IMR-90 (cell line): ENCODE measurements around the gene SKA2. TPM values are rescaled to one million over a fixed set of nuclear protein-coding genes. Genes with fewer than 3 reads are reported as not detected.

ENCODE experiments used
- ATAC-seq: fragments of 200-7000 bp; cut with Tn5 transposase; 2 replicates; pipeline ENCODE4 v1.9.1; 2020; ENCODE audit warnings: low read depth, mild to moderate bottlenecking, moderate library complexity
- BruUV-seq: library from RNA; stranded (reverse); fragments of 400-500 nt; replicated peaks from 2 replicates; lab custom pipeline; 2021; lab: Mats Ljungman, UMichigan
- CTCF ChIA-PET: fragments of 300-600 bp; formaldehyde crosslinking; extraction: SDS; loops from one replicate; lab custom pipeline; 2021; ENCODE audit warnings: antibody characterized with exemption; lab: Yijun Ruan, JAX
- POLR2A ChIA-PET: fragments of 300-600 bp; sonication (Branson Sonifier 250); formaldehyde crosslinking; loops from one replicate; lab custom pipeline; 2022; ENCODE audit warnings: antibody characterized with exemption; ENCODE audit not compliant: unreplicated experiment; lab: Charles Lee
- DNase-seq: peaks from one replicate; pipeline ENCODE4 v3.0.0; 2013
- H2AFZ ChIP-seq: replicated peaks from 2 replicates; pipeline ENCODE3; 2013; ENCODE audit warnings: low read length, mild to moderate bottlenecking; ENCODE audit not compliant: poor library complexity
- H2AK5ac ChIP-seq: 2 replicates; pipeline ENCODE4 v1.6.1; 2013; ENCODE audit warnings: low read depth, low read length, inconsistent platforms
- H2AK9ac ChIP-seq: replicated peaks from 2 replicates; pipeline ENCODE3; 2013; ENCODE audit warnings: mild to moderate bottlenecking, low read depth, low read length, moderate library complexity; ENCODE audit not compliant: poor library complexity
- H2BK120ac ChIP-seq: 2 replicates; pipeline ENCODE4 v1.6.1; 2013; ENCODE audit warnings: low read depth, low read length, inconsistent platforms
- H2BK15ac ChIP-seq: 3 replicates; pipeline ENCODE4 v1.6.1; 2013; ENCODE audit warnings: low read depth, low read length, inconsistent platforms
- H2BK20ac ChIP-seq: 2 replicates; pipeline ENCODE4 v1.6.1; 2013; ENCODE audit warnings: low read depth, mild to moderate bottlenecking, inconsistent platforms, low read length, moderate library complexity
- H2BK5ac ChIP-seq: 2 replicates; pipeline ENCODE4 v1.6.1; 2013; ENCODE audit warnings: mild to moderate bottlenecking, low read depth, low read length, inconsistent platforms; ENCODE audit not compliant: poor library complexity, severe bottlenecking
- H3K14ac ChIP-seq: replicated peaks from 2 replicates; pipeline ENCODE4 v1.6.1; 2013; ENCODE audit warnings: low read depth, low read length, inconsistent platforms
- H3K18ac ChIP-seq: 2 replicates; pipeline ENCODE4 v1.6.1; 2013; ENCODE audit warnings: low read depth, low read length, control low read depth
- H3K23ac ChIP-seq: 2 replicates; pipeline ENCODE4 v1.6.1; 2013; ENCODE audit warnings: low read depth, low read length, inconsistent platforms
- H3K27ac ChIP-seq: 2 replicates; pipeline ENCODE4 v1.5.1; 2013; ENCODE audit warnings: mild to moderate bottlenecking, control low read depth, low read length; ENCODE audit not compliant: insufficient read depth
- H3K27me3 ChIP-seq: 2 replicates; pipeline ENCODE4 v1.6.1; 2013; ENCODE audit warnings: low read length; ENCODE audit not compliant: control insufficient read depth, insufficient read depth
- H3K36me3 ChIP-seq: 2 replicates; pipeline ENCODE4 v1.6.1; 2013; ENCODE audit warnings: low read length, mixed read lengths; ENCODE audit not compliant: control insufficient read depth, insufficient read depth
- H3K4ac ChIP-seq: 2 replicates; pipeline ENCODE4 v1.6.1; 2013; ENCODE audit warnings: low read depth, low read length, inconsistent platforms
- H3K4me1 ChIP-seq: 2 replicates; pipeline ENCODE4 v1.6.1; 2013; ENCODE audit warnings: low read length, mixed read lengths; ENCODE audit not compliant: control insufficient read depth, insufficient read depth
- H3K4me2 ChIP-seq: 2 replicates; pipeline ENCODE4 v1.6.1; 2013; ENCODE audit warnings: low read depth, mild to moderate bottlenecking, control low read depth, low read length, moderate library complexity
- H3K4me3 ChIP-seq: 2 replicates; pipeline ENCODE4 v1.5.1; 2013; ENCODE audit warnings: low read depth, mild to moderate bottlenecking, control low read depth, low read length, moderate library complexity; ENCODE audit not compliant: insufficient read depth
- H3K56ac ChIP-seq: 2 replicates; pipeline ENCODE4 v1.6.1; 2013; ENCODE audit warnings: low read length, inconsistent platforms; ENCODE audit not compliant: insufficient read depth; ENCODE audit errors: extremely low read depth
- H3K79me1 ChIP-seq, 2 experiments: 2 replicates each; pipeline ENCODE4 v1.6.1; 2013; ENCODE audit warnings: low read length in 2 of 2, inconsistent platforms in 1 of 2, low read depth in 1 of 2
- H3K9ac ChIP-seq: 2 replicates; pipeline ENCODE4 v1.6.1; 2013; ENCODE audit warnings: low read depth, low read length, control low read depth
- H3K9me1 ChIP-seq: 2 replicates; pipeline ENCODE4 v1.6.1; 2013; ENCODE audit warnings: low read length, inconsistent platforms; ENCODE audit not compliant: insufficient read depth
- H3K9me3 ChIP-seq: 2 replicates; pipeline ENCODE4 v1.6.1; 2013; ENCODE audit warnings: low read length; ENCODE audit not compliant: control insufficient read depth, insufficient read depth
- H4K20me1 ChIP-seq: 2 replicates; pipeline ENCODE4 v1.6.1; 2013; ENCODE audit warnings: low read length, inconsistent platforms; ENCODE audit not compliant: insufficient read depth
- H4K5ac ChIP-seq: 2 replicates; pipeline ENCODE4 v1.6.1; 2013; ENCODE audit warnings: mild to moderate bottlenecking, low read depth, low read length, control low read depth
- H4K8ac ChIP-seq, 2 experiments: 2 replicates each; pipeline ENCODE4 v1.6.1; 2013; ENCODE audit warnings: low read depth in 2 of 2, low read length in 2 of 2, control low read depth in 1 of 2, inconsistent platforms in 1 of 2
- H4K91ac ChIP-seq: 2 replicates; pipeline ENCODE4 v1.6.1; 2013; ENCODE audit warnings: low read depth, low read length, inconsistent platforms; ENCODE audit not compliant: insufficient read depth
- BHLHE40 ChIP-seq: fragments of 150-350 bp; IDR thresholded peaks from 2 replicates; pipeline ENCODE4 v1.6.1; 2016; ENCODE audit warnings: mild to moderate bottlenecking, low read depth, low read length
- CEBPB ChIP-seq: IDR thresholded peaks from 2 replicates; pipeline ENCODE4 v1.6.1; 2012; ENCODE audit warnings: low read depth, low read length, improper control_type of control experiment
- CHD1 ChIP-seq: IDR thresholded peaks from 2 replicates; pipeline ENCODE4 v1.6.1; 2012; ENCODE audit warnings: low read depth, low read length, improper control_type of control experiment
- CTCF ChIP-seq: conservative IDR thresholded peaks from 2 replicates; pipeline ENCODE4 v1.5.1; 2012; ENCODE audit warnings: mild to moderate bottlenecking, low read depth, low read length, improper control_type of control experiment
- ELK1 ChIP-seq: fragments of 150-350 bp; IDR thresholded peaks from 2 replicates; pipeline ENCODE4 v1.6.1; 2016; ENCODE audit warnings: low read depth, mild to moderate bottlenecking, low read length, moderate library complexity, borderline replicate concordance
- FOS ChIP-seq: fragments of 150-350 bp; IDR thresholded peaks from 2 replicates; pipeline ENCODE4 v1.6.1; 2016; ENCODE audit warnings: low read depth, low read length
- MAFK ChIP-seq: IDR thresholded peaks from 2 replicates; pipeline ENCODE4 v1.6.1; 2012; ENCODE audit warnings: low read depth, low read length, improper control_type of control experiment
- MAZ ChIP-seq: IDR thresholded peaks from 2 replicates; pipeline ENCODE4 v1.6.1; 2012; ENCODE audit warnings: low read depth, mild to moderate bottlenecking, low read length, improper control_type of control experiment, moderate library complexity, borderline replicate concordance
- NFE2L2 ChIP-seq: fragments of 150-350 bp; IDR thresholded peaks from 2 replicates; pipeline ENCODE4 v1.6.1; 2016; ENCODE audit warnings: low read depth, mild to moderate bottlenecking, low read length
- POLR2A ChIP-seq: IDR thresholded peaks from 2 replicates; pipeline ENCODE4 v1.6.1; 2012; ENCODE audit warnings: mild to moderate bottlenecking, low read depth, low read length
- RAD21 ChIP-seq: IDR thresholded peaks from 2 replicates; pipeline ENCODE4 v1.6.1; 2012; ENCODE audit warnings: low read length, improper control_type of control experiment
- RCOR1 ChIP-seq: IDR thresholded peaks from 2 replicates; pipeline ENCODE4 v1.6.1; 2012; ENCODE audit warnings: mild to moderate bottlenecking, low read length, improper control_type of control experiment; ENCODE audit not compliant: insufficient replicate concordance
- RFX5 ChIP-seq: IDR thresholded peaks from 2 replicates; pipeline ENCODE4 v1.8.0; 2012; ENCODE audit warnings: low read depth, mild to moderate bottlenecking, low read length, moderate library complexity
- USF2 ChIP-seq: fragments of 150-350 bp; IDR thresholded peaks from 2 replicates; pipeline ENCODE4 v1.6.1; 2017; ENCODE audit warnings: mild to moderate bottlenecking, antibody characterized with exemption, low read length, low read depth
- WGBS, 2 experiments: methylation state at CpG; one replicate each; pipeline versions ENCODE4 v1.1.5 to v1.1.7; 2013; ENCODE audit warnings: missing lambda C conversion rate in 2 of 2; ENCODE audit not compliant: insufficient read length in 1 of 2; ENCODE audit errors: extremely low coverage in 2 of 2; 5-methylcytosine and 5-hydroxymethylcytosine counted together
- dilution Hi-C: fragments of 300-500 bp; cut with HindIII; formaldehyde crosslinking; loops from one replicate; pipeline ENCODE4 v1.14.3; 2018; ENCODE audit warnings: low sequenced_read_pairs; ENCODE audit not compliant: unreplicated experiment
- in situ Hi-C: fragments of 300-500 bp; cut with MboI; formaldehyde crosslinking; loops from 3 replicates; pipeline ENCODE4 v1.14.3; 2019; ENCODE audit warnings: low sequenced_read_pairs, inconsistent platforms, mixed read lengths
- intact Hi-C: fragments of 100-400 bp; cut with micrococcal nuclease; formaldehyde crosslinking; loops from 2 replicates; pipeline ENCODE4 v1.10.0; 2022
- polyA plus RNA-seq, 3 experiments: library from polyadenylated mRNA; depleted of rRNA; stranded (reverse); fragments of >200 nt; gene quantifications; 2 replicates each; pipeline ENCODE4 v1.2.3, GENCODE V29; 2012; ENCODE audit warnings: low replicate concordance in 1 of 3
- total RNA-seq: library from RNA; depleted of rRNA; stranded (reverse); fragments of >200 nt; gene quantifications from 2 replicates; pipeline ENCODE4 v1.2.3, GENCODE V29; 2012

Gene SKA2
- total and polyA plus RNA-seq, 2 of the 4 experiments (the other 2 are of a cell fraction), result 30.4 to 38.7 TPM

GRCh38 chr17:59101178-59101577, 53.8 kb downstream of the SKA2 start:
- ChIA-PET POLR2A (no interaction called here), CTCF (no interaction called here)
- no peak overlapping the region for H2BK120ac ChIP-seq
- no peak overlapping the region for H2AK5ac ChIP-seq
- H3K27ac ChIP-seq, result no peak overlapping the region
- dilution Hi-C loops, result no loop called here
- H3K4me3 ChIP-seq, result no peak overlapping the region
- H3K4me1 ChIP-seq, result no peaks in the 10 kb centered on the region
- no peak for DNase-seq
- intact Hi-C loops, result no loop called here
- no peak overlapping the region for H4K8ac ChIP-seq
- ATAC-seq, result no peak
- no TSS peak for BruUV-seq
- H3K9ac ChIP-seq, result no peak overlapping the region
- no peaks in the 10 kb centered on the region for H3K27me3 ChIP-seq
- H3K79me1 ChIP-seq, result peaks cover 21 to 50% of the 10 kb centered on the region in 2 experiments; a peak in 3 of 4 replicates
- H2BK20ac ChIP-seq, result no peak overlapping the region
- no peak overlapping the region for H3K4ac ChIP-seq
- no peak overlapping the region for H2BK5ac ChIP-seq
- H3K4me2 ChIP-seq, result no peak overlapping the region
- H3K56ac ChIP-seq, result no peak overlapping the region
- no peak overlapping the region for H3K18ac ChIP-seq
- no peaks in the 10 kb centered on the region for H3K9me3 ChIP-seq
- no peak overlapping the region for H2AK9ac ChIP-seq
- WGBS, 2 experiments, result no CpG with 5 or more reads among the region's 1 CpG
- H3K14ac ChIP-seq, result no peak overlapping the region
- no peak overlapping the region for H3K23ac ChIP-seq
- H4K91ac ChIP-seq, result no peak overlapping the region
- H4K20me1 ChIP-seq, result no peaks in the 10 kb centered on the region
- no peak overlapping the region for H2AFZ ChIP-seq
- H3K36me3 ChIP-seq, result peaks cover 4% of the 10 kb centered on the region; the same call in 1 of the 2 replicates
- no peaks in the 10 kb centered on the region for H3K9me1 ChIP-seq
- H2BK15ac ChIP-seq, result no peak overlapping the region
- TF ChIP-seq POLR2A (no peak), MAFK (no peak), NFE2L2 (no peak), BHLHE40 (no peak), RCOR1 (no peak), RAD21 (no peak), ELK1 (no peak), MAZ (no peak), USF2 (no peak), RFX5 (no peak), FOS (no peak), CEBPB (no peak), CHD1 (no peak), CTCF (no peak)
- in situ Hi-C loops, result no loop called here
- H4K5ac ChIP-seq, result no peak overlapping the region
